Skeletal muscle satellite cell (primary cell): ENCODE data around the gene DUSP22.

Experiments used
- H3K27me3 ChIP-seq: 2 replicates; pipeline ENCODE4 v1.7.0; 2013; ENCODE audit warnings: low read length; ENCODE audit not compliant: control insufficient read depth, insufficient read depth
- H3K36me3 ChIP-seq: 2 replicates; pipeline ENCODE4 v1.7.0; 2013; ENCODE audit warnings: mild to moderate bottlenecking, control low read depth, low read length; ENCODE audit not compliant: insufficient read depth
- H3K4me1 ChIP-seq: 2 replicates; pipeline ENCODE4 v1.7.0; 2013; ENCODE audit warnings: low read length; ENCODE audit not compliant: control insufficient read depth, insufficient read depth
- H3K4me2 ChIP-seq: 2 replicates; pipeline ENCODE4 v1.7.0; 2013; ENCODE audit warnings: mild to moderate bottlenecking, low read length
- H3K4me3 ChIP-seq: 2 replicates; pipeline ENCODE4 v1.7.0; 2013; ENCODE audit warnings: low read length
- H3K9ac ChIP-seq: 2 replicates; pipeline ENCODE4 v1.7.0; 2013; ENCODE audit warnings: mild to moderate bottlenecking, low read depth, low read length, moderate library complexity
- H3K9me3 ChIP-seq: replicated peaks from 2 replicates; pipeline ENCODE4 v1.7.0; 2013; ENCODE audit warnings: mild to moderate bottlenecking, control low read depth, low read length

Gene DUSP22

GRCh38 chr6:389143-389542 is 96.9 kb downstream of the DUSP22 start:
- no peak overlapping the region for H3K4me3 ChIP-seq
- no peak overlapping the region for H3K9ac ChIP-seq
- peaks cover 74% of the 10 kb centered on the region for H3K27me3 ChIP-seq
- no peaks in the 10 kb centered on the region for H3K36me3 ChIP-seq
- peaks cover 22% of the 10 kb centered on the region for H3K4me1 ChIP-seq
- H3K4me2 ChIP-seq = no peak overlapping the region
- no peaks in the 10 kb centered on the region for H3K9me3 ChIP-seq

- Histone ChIP-seq H3K9ac (no peak overlapping the region), H3K27me3 (peaks cover 79% of the 10 kb centered on the region), H3K36me3 (no peaks in the 10 kb centered on the region), H3K9me3 (no peaks in the 10 kb centered on the region), H3K4me1 (peaks cover 22% of the 10 kb centered on the region), H3K4me2 (no peak overlapping the region), H3K4me3 (no peak overlapping the region)
These were observed 97.3 kb downstream of the DUSP22 start for GRCh38 chr6:389622-390021.

GRCh38 chr6:390914-391558 is 98.7 kb downstream of the DUSP22 start:
- peaks cover 22% of the 10 kb centered on the region for H3K4me1 ChIP-seq
- no peak overlapping the region for H3K9ac ChIP-seq
- no peaks in the 10 kb centered on the region for H3K36me3 ChIP-seq
- H3K4me3 ChIP-seq = peak overlapping the region; percentile 53
- H3K4me2 ChIP-seq = peak overlapping the region; percentile 75
- H3K9me3 ChIP-seq = no peaks in the 10 kb centered on the region
- peaks cover 88% of the 10 kb centered on the region for H3K27me3 ChIP-seq

- H3K9ac ChIP-seq = no peak within 1 kb of the TSS
- no peaks in the 10 kb centered on the region for H3K9me3 ChIP-seq
- peak within 1 kb of the TSS; percentile 53 for H3K4me3 ChIP-seq
- H3K36me3 ChIP-seq = no peaks in the 10 kb centered on the region
- peaks cover 89% of the 10 kb centered on the region for H3K27me3 ChIP-seq
- H3K4me2 ChIP-seq = peak within 1 kb of the TSS; percentile 75
- H3K4me1 ChIP-seq = peaks cover 22% of the 10 kb centered on the region
These were observed 99.5 kb downstream of the DUSP22 start, which contains the start of gene IRF4 for GRCh38 chr6:391559-392440. Gene IRF4 (plus strand): TSS chr6:391752. CDS start chr6:393153, 1,401 bp downstream.

GRCh38 chr6:392441-393390 is 100.4 kb downstream of the DUSP22 start:
- Histone ChIP-seq H3K4me3 (peak overlapping the region; percentile 39), H3K27me3 (peaks cover 94% of the 10 kb centered on the region), H3K4me1 (peaks cover 22% of the 10 kb centered on the region), H3K9me3 (no peaks in the 10 kb centered on the region), H3K4me2 (peak overlapping the region; percentile 75), H3K9ac (no peak overlapping the region), H3K36me3 (no peaks in the 10 kb centered on the region)

GRCh38 chr6:393391-394221 is 101.3 kb downstream of the DUSP22 start:
- peak overlapping the region; percentile 39 for H3K4me3 ChIP-seq

GRCh38 chr6:394641-395289 is 102.5 kb downstream of the DUSP22 start:
- no peaks in the 10 kb centered on the region for H3K9me3 ChIP-seq
- H3K9ac ChIP-seq = no peak overlapping the region
- H3K4me1 ChIP-seq = peaks cover 22% of the 10 kb centered on the region
- H3K27me3 ChIP-seq = peaks cover 92% of the 10 kb centered on the region
- no peak overlapping the region for H3K4me2 ChIP-seq
- H3K36me3 ChIP-seq = no peaks in the 10 kb centered on the region
- H3K4me3 ChIP-seq = no peak overlapping the region

More at GRCh38 chr6:393391-394221, 101.3 kb downstream of the DUSP22 start:
- H3K4me2 ChIP-seq = peak overlapping the region; percentile 67
- no peaks in the 10 kb centered on the region for H3K36me3 ChIP-seq
- H3K27me3 ChIP-seq = peaks cover 93% of the 10 kb centered on the region
- H3K4me1 ChIP-seq = peaks cover 22% of the 10 kb centered on the region
- no peak overlapping the region for H3K9ac ChIP-seq
- H3K9me3 ChIP-seq = no peaks in the 10 kb centered on the region

- H3K4me3 ChIP-seq = no peak overlapping the region
- peaks cover 89% of the 10 kb centered on the region for H3K27me3 ChIP-seq
These were observed 103.3 kb downstream of the DUSP22 start for GRCh38 chr6:395432-396125.

GRCh38 chr6:396126-396520 is 103.8 kb downstream of the DUSP22 start:
- no peaks in the 10 kb centered on the region for H3K9me3 ChIP-seq
- H3K4me2 ChIP-seq = no peak overlapping the region
- no peak overlapping the region for H3K9ac ChIP-seq
- peaks cover 84% of the 10 kb centered on the region for H3K27me3 ChIP-seq
- H3K4me1 ChIP-seq = peaks cover 20% of the 10 kb centered on the region
- no peak overlapping the region for H3K4me3 ChIP-seq
- no peaks in the 10 kb centered on the region for H3K36me3 ChIP-seq

More at GRCh38 chr6:395432-396125, 103.3 kb downstream of the DUSP22 start:
- Histone ChIP-seq H3K9me3 (no peaks in the 10 kb centered on the region), H3K36me3 (no peaks in the 10 kb centered on the region), H3K4me1 (peaks cover 22% of the 10 kb centered on the region), H3K9ac (no peak overlapping the region), H3K4me2 (no peak overlapping the region)

- no peak overlapping the region for H3K4me2 ChIP-seq
- peaks cover 82% of the 10 kb centered on the region for H3K27me3 ChIP-seq
- no peaks in the 10 kb centered on the region for H3K9me3 ChIP-seq
- H3K9ac ChIP-seq = no peak overlapping the region
- no peaks in the 10 kb centered on the region for H3K36me3 ChIP-seq
- no peak overlapping the region for H3K4me3 ChIP-seq
- H3K4me1 ChIP-seq = peaks cover 13% of the 10 kb centered on the region
These were observed 104.8 kb downstream of the DUSP22 start for GRCh38 chr6:397056-397455.
